ENCODE data around the gene TTC12.

- TF ChIP-seq EP300 (IDR thresholded peaks at IDR 0.05) (no peak), CTCF (IDR thresholded peaks at IDR 0.05) (no peak)
Measured at GRCh38 chr11:113373306-113373705, 58.9 kb downstream of the TTC12 start.
